ENCODE data around the gene FBXO39.

FBXO39 gene

DNA sequence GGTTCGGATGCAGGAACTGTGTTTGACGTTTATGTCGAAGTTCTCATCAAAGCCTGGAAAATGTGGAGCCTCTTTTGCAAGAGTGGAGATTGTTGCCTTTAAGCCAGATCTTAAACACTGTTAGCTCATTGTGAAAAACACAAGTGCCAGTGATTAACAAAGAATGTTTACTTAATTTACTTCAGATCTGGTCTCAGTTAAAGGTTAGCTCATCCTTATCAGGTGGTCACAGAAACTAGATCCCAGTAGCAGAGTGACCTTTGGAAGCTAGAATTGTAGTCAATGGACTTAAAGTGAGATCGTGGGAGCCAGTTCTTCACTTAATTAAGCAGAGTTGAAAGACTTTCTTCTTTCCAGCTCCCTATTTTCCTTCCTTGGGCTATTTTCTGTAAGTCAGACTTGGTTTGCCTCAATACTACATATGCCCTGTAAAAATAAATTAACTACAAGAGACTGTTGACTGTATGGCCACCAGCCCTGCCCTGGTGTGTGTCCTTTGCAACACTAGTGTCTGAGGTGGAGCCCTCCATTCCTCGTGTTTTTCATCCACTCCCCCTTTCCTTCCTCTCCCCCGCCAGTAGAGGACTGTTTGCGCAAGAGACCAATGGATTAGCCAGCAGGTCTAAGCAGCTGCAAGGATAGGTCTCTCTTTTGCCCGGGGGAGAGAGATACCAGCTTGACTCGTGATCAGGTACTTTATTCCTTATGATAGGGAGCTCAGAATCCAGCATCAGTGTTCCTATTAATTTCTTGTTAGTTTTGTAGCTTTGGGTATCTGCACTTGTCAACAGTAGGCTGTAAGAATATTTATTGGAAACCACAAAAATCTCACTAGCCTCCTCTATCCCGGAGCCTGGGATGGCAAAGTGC lies 20.2 kb downstream of the FBXO39 start:
- Histone ChIP-seq H3K4me3 (ENCODE audit: low read length, poor library complexity, severe bottlenecking) (no peak overlapping the region), H3K36me3 (ENCODE audit: insufficient read depth, low read length) (no peaks in the 10 kb centered on the region), H3F3A (ENCODE audit: low read depth) (no peaks in the 10 kb centered on the region), H3K4me2 (ENCODE audit: low read depth, low read length, poor library complexity, severe bottlenecking) (no peak overlapping the region), H3K79me2 (ENCODE audit: insufficient read depth, low read length) (no peaks in the 10 kb centered on the region), H4K20me1 (ENCODE audit: insufficient read depth, low read length, poor library complexity, severe bottlenecking) (no peaks in the 10 kb centered on the region), H3K9ac (ENCODE audit: low read depth, low read length, poor library complexity, severe bottlenecking) (no peak overlapping the region), H3K27me3 (ENCODE audit: insufficient read depth, low read length, poor library complexity, severe bottlenecking) (no peaks in the 10 kb centered on the region), H3K9me2 (replicated peaks; ENCODE audit: low read depth, low read length) (no peaks in the 10 kb centered on the region), H2AFZ (ENCODE audit: low read length) (no peak overlapping the region), H3K9me3 (ENCODE audit: insufficient read depth, low read depth, low read length) (no peaks in the 10 kb centered on the region), H3K4me1 (ENCODE audit: insufficient read depth, low read length, poor library complexity, severe bottlenecking) (no peaks in the 10 kb centered on the region)
- TF ChIP-seq EZH2phosphoT487 (IDR thresholded peaks at IDR 0.05; ENCODE audit: borderline replicate concordance) (no peak), CTCF (conservative IDR thresholded peaks at IDR 0.05; ENCODE audit: low read length) (no peak)

- H3K4me1 ChIP-seq (ENCODE audit: insufficient read depth, low read length, poor library complexity, severe bottlenecking) = no peaks in the 10 kb centered on the region
- TF ChIP-seq EZH2phosphoT487 (IDR thresholded peaks at IDR 0.05; ENCODE audit: borderline replicate concordance) (no peak), CTCF (conservative IDR thresholded peaks at IDR 0.05; ENCODE audit: low read length) (no peak)
- H3K4me3 ChIP-seq (ENCODE audit: low read length, poor library complexity, severe bottlenecking) = no peak overlapping the region
- no peak overlapping the region for H3K9ac ChIP-seq (ENCODE audit: low read depth, low read length, poor library complexity, severe bottlenecking)
- H2AFZ ChIP-seq (ENCODE audit: low read length) = no peak overlapping the region
- no peaks in the 10 kb centered on the region for H4K20me1 ChIP-seq (ENCODE audit: insufficient read depth, low read length, poor library complexity, severe bottlenecking)
- H3K9me2 ChIP-seq (replicated peaks; ENCODE audit: low read depth, low read length) = no peaks in the 10 kb centered on the region
- H3K4me2 ChIP-seq (ENCODE audit: low read depth, low read length, poor library complexity, severe bottlenecking) = no peak overlapping the region
- no peaks in the 10 kb centered on the region for H3K9me3 ChIP-seq (ENCODE audit: insufficient read depth, low read depth, low read length)
- no peaks in the 10 kb centered on the region for H3K79me2 ChIP-seq (ENCODE audit: insufficient read depth, low read length)
- H3K36me3 ChIP-seq (ENCODE audit: insufficient read depth, low read length) = no peaks in the 10 kb centered on the region
- H3F3A ChIP-seq (ENCODE audit: low read depth) = no peaks in the 10 kb centered on the region
- H3K27me3 ChIP-seq (ENCODE audit: insufficient read depth, low read length, poor library complexity, severe bottlenecking) = no peaks in the 10 kb centered on the region
These were observed 21.0 kb downstream of the FBXO39 start for GRCh38 chr17:6796887-6797490.

- Histone ChIP-seq H3F3A (ENCODE audit: low read depth) (no peaks in the 10 kb centered on the region), H3K9me3 (ENCODE audit: insufficient read depth, low read depth, low read length) (no peaks in the 10 kb centered on the region), H3K27me3 (ENCODE audit: insufficient read depth, low read length, poor library complexity, severe bottlenecking) (no peaks in the 10 kb centered on the region), H4K20me1 (ENCODE audit: insufficient read depth, low read length, poor library complexity, severe bottlenecking) (no peaks in the 10 kb centered on the region), H3K9ac (ENCODE audit: low read depth, low read length, poor library complexity, severe bottlenecking) (no peak overlapping the region), H3K36me3 (ENCODE audit: insufficient read depth, low read length) (no peaks in the 10 kb centered on the region), H3K4me2 (ENCODE audit: low read depth, low read length, poor library complexity, severe bottlenecking) (no peak overlapping the region), H3K79me2 (ENCODE audit: insufficient read depth, low read length) (no peaks in the 10 kb centered on the region), H3K4me3 (ENCODE audit: low read length, poor library complexity, severe bottlenecking) (no peak overlapping the region), H3K4me1 (ENCODE audit: insufficient read depth, low read length, poor library complexity, severe bottlenecking) (no peaks in the 10 kb centered on the region), H2AFZ (ENCODE audit: low read length) (no peak overlapping the region), H3K9me2 (replicated peaks; ENCODE audit: low read depth, low read length) (no peaks in the 10 kb centered on the region)
- TF ChIP-seq CTCF (conservative IDR thresholded peaks at IDR 0.05; ENCODE audit: low read length) = no peak
- no peak for TF ChIP-seq EZH2phosphoT487 (IDR thresholded peaks at IDR 0.05; ENCODE audit: borderline replicate concordance)
These were observed 21.8 kb downstream of the FBXO39 start for GRCh38 chr17:6797718-6798351.
